Lower leg skin (tissue), 4 donors: ENCODE results near the gene TXNL4B. TPM values are rescaled to one million over a fixed set of nuclear protein-coding genes. Genes with fewer than 3 reads are reported as not detected.

ENCODE experiments used
- DNase-seq, 2 donors: peaks; one replicate each; pipeline ENCODE4 v3.0.0-alpha.2; 2019; ENCODE audit warnings: low spot score in 2 of 2
- H3K4me3 ChIP-seq: fragments of 200-600 bp; sonication (generic); 2 replicates; pipeline ENCODE4 v1.5.1; 2017; ENCODE audit warnings: mild to moderate bottlenecking, low read depth; ENCODE audit not compliant: poor library complexity, severe bottlenecking
- CTCF ChIP-seq, 3 donors: fragments of 450-650 bp; IDR thresholded peaks; one replicate each; pipeline ENCODE4 v1.5.1; 2016; ENCODE audit warnings: antibody characterized with exemption in 3 of 3, mild to moderate bottlenecking in 3 of 3, moderate library complexity in 2 of 3
- POLR2A ChIP-seq, 2 donors: fragments of 450-650 bp; IDR thresholded peaks; one replicate each; pipeline ENCODE4 v1.6.1; 2016 to 2017; ENCODE audit warnings: antibody characterized with exemption in 2 of 2, mild to moderate bottlenecking in 1 of 2, moderate library complexity in 1 of 2
- WGBS, 2 donors: methylation state at CpG; one replicate each; pipeline ENCODE4 v1.1.5; 2018; 5-methylcytosine and 5-hydroxymethylcytosine counted together
- intact Hi-C: fragments of 100-400 bp; cut with DNase I; formaldehyde crosslinking; loops from one replicate; pipeline ENCODE4 v1.15.0; 2023; ENCODE audit warnings: low total_unique reads
- total RNA-seq, 4 donors: library from RNA; depleted of rRNA; stranded (reverse); fragments of >200 nt; gene quantifications; one replicate each; pipeline ENCODE4 v1.1.0, GENCODE V29; 2016

TXNL4B gene
- total RNA-seq, 4 donors from 2014 or later, result 10.5 to 12.4 (median 11.4) TPM

- DNase-seq, result no peak
- WGBS, 2 donors, result 59 to 77% methylated on average over 8 of the region's 8 CpGs
- intact Hi-C loops, result no loop called here
- H3K4me3 ChIP-seq, result no peak overlapping the region
- TF ChIP-seq POLR2A (IDR thresholded peaks at IDR 0.05) (no peak), CTCF (IDR thresholded peaks at IDR 0.05) (no peak)
Observed at GRCh38 chr16:72073560-72074230, 19.7 kb downstream of the TXNL4B start.

GRCh38 chr16:72072514-72073342 lies 20.7 kb downstream of the TXNL4B start:
- no peak overlapping the region for H3K4me3 ChIP-seq
- intact Hi-C loops, result no loop called here
- 59 to 61% methylated on average over 12 of the region's 12 CpGs for WGBS, 2 donors
- no peak for DNase-seq
- TF ChIP-seq POLR2A (IDR thresholded peaks at IDR 0.05), result no peak
- no peak for TF ChIP-seq CTCF (IDR thresholded peaks at IDR 0.05)

- H3K4me3 ChIP-seq, result no peak overlapping the region
- no peak for DNase-seq
- intact Hi-C loops, result no loop called here
- WGBS, 2 donors, result 61 to 75% methylated on average over 4 of the region's 4 CpGs
- TF ChIP-seq POLR2A (IDR thresholded peaks at IDR 0.05), result no peak
- TF ChIP-seq CTCF (IDR thresholded peaks at IDR 0.05), result no peak
Observed at GRCh38 chr16:72068930-72069329, 24.5 kb downstream of the TXNL4B start.

GRCh38 chr16:72066747-72067146 lies 26.7 kb downstream of the TXNL4B start:
- 0 to 6% methylated on average over 1 of the region's 1 CpG for WGBS, 2 donors
- no peak for DNase-seq
- TF ChIP-seq POLR2A (IDR thresholded peaks at IDR 0.05), result no peak
- no peak for TF ChIP-seq CTCF (IDR thresholded peaks at IDR 0.05)
- no peak overlapping the region for H3K4me3 ChIP-seq
- intact Hi-C loops, result no loop called here

- DNase-seq, result no peak
- no peak for TF ChIP-seq CTCF (IDR thresholded peaks at IDR 0.05)
- no peak for TF ChIP-seq POLR2A (IDR thresholded peaks at IDR 0.05)
- H3K4me3 ChIP-seq, result no peak overlapping the region
- 90 to 94% methylated on average over 10 of the region's 10 CpGs for WGBS, 2 donors
- intact Hi-C loops, result no loop called here
Observed at GRCh38 chr16:72064361-72064894, 29.0 kb downstream of the TXNL4B start.
